Mesothelial cell of epicardium (in vitro differentiated cells): Measurements from ENCODE around the gene SH3YL1. TPM values are rescaled to one million over a fixed set of nuclear protein-coding genes. Genes with fewer than 3 reads are reported as not detected.
A peak's percentile ranks its signal among the peaks of the same experiment; 100 is the strongest.

Source experiments
- DNase-seq, 2 experiments: peaks; one replicate each; pipeline ENCODE4 v3.0.0; 2021; ENCODE audit warnings: low spot score in 2 of 2; ENCODE audit not compliant: unreplicated experiment in 2 of 2
- H3K27ac Mint-ChIP-seq: 2 replicates; pipeline ENCODE4 v1.8.0; 2021; ENCODE audit warnings: mixed read lengths
- H3K27me3 Mint-ChIP-seq: 2 replicates; pipeline ENCODE4 v1.8.0; 2021; ENCODE audit warnings: low read depth, mixed read lengths
- H3K36me3 Mint-ChIP-seq: 2 replicates; pipeline ENCODE4 v1.8.0; 2021; ENCODE audit warnings: mixed read lengths
- H3K4me1 Mint-ChIP-seq: 2 replicates; pipeline ENCODE4 v1.8.0; 2021; ENCODE audit warnings: mixed read lengths
- H3K4me3 Mint-ChIP-seq: 2 replicates; pipeline ENCODE4 v1.8.0; 2021; ENCODE audit warnings: mild to moderate bottlenecking, moderate library complexity, mixed read lengths
- H3K9me3 Mint-ChIP-seq: 2 replicates; pipeline ENCODE4 v1.8.0; 2021; ENCODE audit warnings: mixed read lengths
- CTCF ChIP-seq: fragments of 200-600 bp; sonication (generic); IDR thresholded peaks from one replicate; pipeline ENCODE4 v1.5.0; 2021; ENCODE audit warnings: antibody characterized with exemption; ENCODE audit not compliant: unreplicated experiment
- total RNA-seq: library from RNA; stranded (reverse); gene quantifications from 3 replicates; pipeline ENCODE4 v1.2.1, GENCODE V29; 2021

Gene SH3YL1
- total RNA-seq, 1 donor from 2014 or later, result 85.8 TPM

- DNase-seq, result no peak
- no peaks in the 10 kb centered on the region for H3K27me3 Mint-ChIP-seq
- peaks cover 20% of the 10 kb centered on the region for H3K9me3 Mint-ChIP-seq
- no peak for TF ChIP-seq CTCF
- no peak overlapping the region for H3K4me3 Mint-ChIP-seq
- H3K4me1 Mint-ChIP-seq, result peaks cover 22% of the 10 kb centered on the region
- peak overlapping the region; percentile 69 for H3K27ac Mint-ChIP-seq
- peaks cover 23% of the 10 kb centered on the region for H3K36me3 Mint-ChIP-seq
Measured at GRCh38 chr2:254241-254640, 9.6 kb downstream of the SH3YL1 start.

DNA sequence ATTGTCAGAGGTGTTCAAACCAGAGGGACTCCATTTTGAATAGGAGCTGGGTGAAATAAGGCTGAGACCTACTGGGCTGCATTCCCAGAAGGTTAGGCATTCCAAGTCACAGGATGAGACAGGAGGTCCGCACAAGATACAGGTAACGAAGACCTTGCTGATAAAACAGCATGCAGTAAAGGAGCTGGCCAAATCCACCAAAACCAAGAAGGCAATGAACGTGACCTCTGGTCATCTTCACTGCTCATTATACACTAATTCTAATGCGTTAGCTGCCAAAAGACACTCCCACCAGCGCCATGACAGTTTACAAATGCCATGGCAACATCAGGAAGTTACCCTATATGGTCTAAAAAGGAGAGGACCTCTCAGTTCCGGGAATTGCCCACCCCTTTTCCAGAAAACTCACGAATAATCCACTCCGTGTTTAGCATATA, 10.6 kb downstream of the SH3YL1 start:
- DNase-seq, result no peak
- Mint-ChIP-seq H3K9me3 (peaks cover 12% of the 10 kb centered on the region), H3K36me3 (peaks cover 16% of the 10 kb centered on the region), H3K27ac (no peak overlapping the region), H3K4me1 (peaks cover 22% of the 10 kb centered on the region), H3K27me3 (no peaks in the 10 kb centered on the region), H3K4me3 (no peak overlapping the region)
- TF ChIP-seq CTCF, result no peak

DNA sequence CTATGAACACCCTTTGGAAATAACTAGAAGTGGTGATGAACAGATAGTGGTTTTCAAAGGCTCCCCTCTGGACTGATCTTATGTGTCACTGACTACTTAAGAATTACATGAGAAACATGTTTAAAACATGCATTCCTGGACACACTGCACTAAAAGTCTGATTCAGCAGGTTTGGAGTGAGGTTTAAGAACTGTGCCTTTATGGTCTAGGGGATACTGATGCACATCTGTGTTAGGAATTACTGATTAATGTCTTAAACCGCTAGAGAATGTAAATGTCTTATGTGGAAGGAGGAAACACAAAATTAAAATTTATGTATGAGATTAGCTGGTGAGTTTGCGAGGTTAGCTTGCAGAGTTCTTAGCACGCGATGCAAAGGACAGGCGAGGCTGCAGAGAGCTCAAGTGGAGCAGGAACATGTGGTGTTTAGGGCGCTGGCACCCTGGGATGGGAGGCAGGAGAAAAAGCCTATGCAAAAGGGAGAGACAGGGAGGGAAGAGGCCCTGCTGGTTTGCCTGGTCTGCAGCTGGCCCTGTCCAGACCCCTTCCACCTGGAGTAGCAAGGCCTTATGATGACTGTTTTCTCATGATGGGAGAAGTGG, 11.7 kb downstream of the SH3YL1 start:
- Mint-ChIP-seq H3K4me3 (no peak overlapping the region), H3K9me3 (peaks cover 1% of the 10 kb centered on the region), H3K36me3 (peaks cover 9% of the 10 kb centered on the region), H3K4me1 (peaks cover 23% of the 10 kb centered on the region), H3K27ac (peak overlapping the region; percentile 47), H3K27me3 (no peaks in the 10 kb centered on the region)
- no peak for DNase-seq
- TF ChIP-seq CTCF, result no peak

GRCh38 chr2:249538-250042, 14.2 kb downstream of the SH3YL1 start:
- Mint-ChIP-seq H3K4me3 (no peak overlapping the region), H3K36me3 (peaks cover 19% of the 10 kb centered on the region), H3K9me3 (no peaks in the 10 kb centered on the region), H3K27ac (peak overlapping the region; percentile 19), H3K27me3 (no peaks in the 10 kb centered on the region), H3K4me1 (peaks cover 27% of the 10 kb centered on the region)
- no peak for DNase-seq
- no peak for TF ChIP-seq CTCF

- peaks cover under 1% of the 10 kb centered on the region for H3K9me3 Mint-ChIP-seq
- H3K27me3 Mint-ChIP-seq, result no peaks in the 10 kb centered on the region
- H3K4me1 Mint-ChIP-seq, result peaks cover 22% of the 10 kb centered on the region
- no peak for DNase-seq
- H3K4me3 Mint-ChIP-seq, result no peak overlapping the region
- peaks cover 26% of the 10 kb centered on the region for H3K36me3 Mint-ChIP-seq
- H3K27ac Mint-ChIP-seq, result no peak overlapping the region
- no peak for TF ChIP-seq CTCF
Measured at GRCh38 chr2:248724-249123, 15.1 kb downstream of the SH3YL1 start.
